Stomach smooth muscle (tissue), 2 donors: ENCODE measurements around the gene SND1.

Experiments used
- H3K27ac ChIP-seq: one replicate; pipeline ENCODE4 v1.7.0; 2013; ENCODE audit warnings: mild to moderate bottlenecking, low read length, inconsistent platforms
- H3K27me3 ChIP-seq, 2 donors: one replicate each; pipeline ENCODE4 v1.7.0; 2013; ENCODE audit warnings: low read length in 2 of 2; ENCODE audit not compliant: insufficient read depth in 2 of 2, control insufficient read depth in 1 of 2
- H3K36me3 ChIP-seq, 2 donors: one replicate each; pipeline ENCODE4 v1.7.0; 2013; ENCODE audit warnings: low read length in 2 of 2; ENCODE audit not compliant: control insufficient read depth in 2 of 2, insufficient read depth in 2 of 2
- H3K4me1 ChIP-seq: one replicate; pipeline ENCODE4 v1.7.0; 2013; ENCODE audit warnings: low read length; ENCODE audit not compliant: control insufficient read depth, insufficient read depth
- H3K4me3 ChIP-seq, 2 donors: one replicate each; pipeline ENCODE4 v1.7.0; 2013; ENCODE audit warnings: low read length in 2 of 2
- H3K9ac ChIP-seq, 2 donors: one replicate each; pipeline ENCODE4 v1.7.0; 2013; ENCODE audit warnings: low read length in 2 of 2, mild to moderate bottlenecking in 1 of 2
- H3K9me3 ChIP-seq, 2 donors: one replicate each; pipeline ENCODE4 v1.7.0; 2013; ENCODE audit warnings: low read length in 2 of 2; ENCODE audit not compliant: control insufficient read depth in 2 of 2
- donor health status: healthy.
- donor health status: Pancreatic carcinoma.

The SND1 gene

GRCh38 chr7:127891144-127891543 is 239.2 kb downstream of the SND1 start:
- Histone ChIP-seq H3K27ac (no peak overlapping the region), H3K27me3 (no peaks in the 10 kb centered on the region), H3K4me3 (no peak overlapping the region), H3K9ac (no peak overlapping the region), H3K9me3 (no peaks in the 10 kb centered on the region), H3K36me3 (no peaks in the 10 kb centered on the region), H3K4me1 (peaks cover under 1% of the 10 kb centered on the region)

- Histone ChIP-seq H3K27me3 (no peaks in the 10 kb centered on the region), H3K4me1 (no peaks in the 10 kb centered on the region), H3K4me3 (no peak overlapping the region), H3K9me3 (no peaks in the 10 kb centered on the region), H3K36me3 (no peaks in the 10 kb centered on the region), H3K9ac (no peak overlapping the region), H3K27ac (no peak overlapping the region)
Measured at GRCh38 chr7:127891854-127892438, 240.0 kb downstream of the SND1 start.

- H3K4me1 ChIP-seq, result no peaks in the 10 kb centered on the region
- no peaks in the 10 kb centered on the region for H3K27me3 ChIP-seq
- H3K27ac ChIP-seq, result no peak overlapping the region
- no peaks in the 10 kb centered on the region for H3K9me3 ChIP-seq
- no peak overlapping the region for H3K4me3 ChIP-seq
- no peak overlapping the region for H3K9ac ChIP-seq
- no peaks in the 10 kb centered on the region for H3K36me3 ChIP-seq
Measured at GRCh38 chr7:127892488-127893314, 240.7 kb downstream of the SND1 start.

- Histone ChIP-seq H3K4me1 (no peaks in the 10 kb centered on the region), H3K4me3 (no peak overlapping the region), H3K9ac (no peak overlapping the region), H3K36me3 (no peaks in the 10 kb centered on the region), H3K9me3 (no peaks in the 10 kb centered on the region), H3K27me3 (no peaks in the 10 kb centered on the region), H3K27ac (no peak overlapping the region)
Measured at GRCh38 chr7:127893547-127893946, 241.6 kb downstream of the SND1 start.

- Histone ChIP-seq H3K4me3 (no peak overlapping the region), H3K36me3 (no peaks in the 10 kb centered on the region), H3K27me3 (no peaks in the 10 kb centered on the region), H3K4me1 (no peaks in the 10 kb centered on the region), H3K9me3 (no peaks in the 10 kb centered on the region), H3K27ac (no peak overlapping the region), H3K9ac (no peak overlapping the region)
Measured at GRCh38 chr7:127894588-127894987, 242.6 kb downstream of the SND1 start.

- Histone ChIP-seq H3K9me3 (no peaks in the 10 kb centered on the region), H3K4me1 (no peaks in the 10 kb centered on the region), H3K36me3 (no peaks in the 10 kb centered on the region), H3K9ac (no peak overlapping the region), H3K4me3 (no peak overlapping the region), H3K27ac (no peak overlapping the region), H3K27me3 (no peaks in the 10 kb centered on the region)
Measured at GRCh38 chr7:127895360-127895759, 243.4 kb downstream of the SND1 start.

- no peak overlapping the region for H3K4me3 ChIP-seq
- no peaks in the 10 kb centered on the region for H3K27me3 ChIP-seq
- H3K9ac ChIP-seq, result no peak overlapping the region
- H3K36me3 ChIP-seq, result no peaks in the 10 kb centered on the region
- peaks cover 3% of the 10 kb centered on the region for H3K4me1 ChIP-seq
- H3K27ac ChIP-seq, result no peak overlapping the region
- H3K9me3 ChIP-seq, result no peaks in the 10 kb centered on the region
Measured at GRCh38 chr7:127895814-127896280, 243.9 kb downstream of the SND1 start.

GRCh38 chr7:127896659-127897058 is 244.7 kb downstream of the SND1 start:
- no peaks in the 10 kb centered on the region for H3K9me3 ChIP-seq
- H3K4me3 ChIP-seq, result no peak overlapping the region
- no peaks in the 10 kb centered on the region for H3K27me3 ChIP-seq
- H3K9ac ChIP-seq, result no peak overlapping the region
- no peaks in the 10 kb centered on the region for H3K36me3 ChIP-seq
- H3K4me1 ChIP-seq, result peaks cover 9% of the 10 kb centered on the region
- H3K27ac ChIP-seq, result no peak overlapping the region

- Histone ChIP-seq H3K9me3 (no peaks in the 10 kb centered on the region), H3K27me3 (no peaks in the 10 kb centered on the region), H3K27ac (no peak overlapping the region), H3K4me3 (no peak overlapping the region), H3K36me3 (no peaks in the 10 kb centered on the region), H3K9ac (no peak overlapping the region), H3K4me1 (peaks cover 11% of the 10 kb centered on the region)
Measured at GRCh38 chr7:127897704-127898454, 245.9 kb downstream of the SND1 start.

GRCh38 chr7:127899411-127899810 is 247.4 kb downstream of the SND1 start:
- Histone ChIP-seq H3K27me3 (no peaks in the 10 kb centered on the region), H3K27ac (no peak overlapping the region), H3K36me3 (no peaks in the 10 kb centered on the region), H3K9me3 (no peaks in the 10 kb centered on the region), H3K9ac (no peak overlapping the region), H3K4me1 (peaks cover 12% of the 10 kb centered on the region), H3K4me3 (no peak overlapping the region)
